Parathyroid adenoma (tissue), 2 donors: ENCODE results near the gene SEPTIN6.
"Not testable (repeated sequence)": the region's sequence is repeated elsewhere in the genome, so short reads cannot be mapped to it uniquely, and the experiment has no call there.

Experiments
- H2AFZ ChIP-seq: fragments of 300-600 bp; sonication (generic); one replicate; pipeline ENCODE4 v1.7.0; 2017; ENCODE audit warnings: antibody characterized with exemption, mild to moderate bottlenecking
- H3K27ac ChIP-seq: fragments of 300-600 bp; sonication (generic); one replicate; pipeline ENCODE4 v1.7.0; 2017
- H3K27me3 ChIP-seq: fragments of 300-600 bp; sonication (generic); one replicate; pipeline ENCODE4 v1.7.0; 2017; ENCODE audit warnings: low read length; ENCODE audit not compliant: control insufficient read depth, insufficient read depth
- H3K36me3 ChIP-seq: fragments of 300-600 bp; sonication (generic); one replicate; pipeline ENCODE4 v1.7.0; 2017; ENCODE audit warnings: low read length; ENCODE audit not compliant: control insufficient read depth, insufficient read depth
- H3K4me1 ChIP-seq: fragments of 300-600 bp; sonication (generic); one replicate; pipeline ENCODE4 v1.7.0; 2017; ENCODE audit warnings: control low read depth
- H3K4me2 ChIP-seq: fragments of 300-600 bp; sonication (generic); one replicate; pipeline ENCODE4 v1.7.0; 2017; ENCODE audit warnings: low read length
- H3K4me3 ChIP-seq: fragments of 300-600 bp; sonication (generic); one replicate; pipeline ENCODE4 v1.7.0; 2017; ENCODE audit warnings: low read depth, low read length
- H3K79me2 ChIP-seq: fragments of 300-600 bp; sonication (generic); one replicate; pipeline ENCODE4 v1.7.0; 2017; ENCODE audit warnings: control low read depth
- H3K9ac ChIP-seq: fragments of 300-600 bp; sonication (generic); one replicate; pipeline ENCODE4 v1.7.0; 2017; ENCODE audit warnings: mild to moderate bottlenecking
- H3K9me3 ChIP-seq: fragments of 300-600 bp; sonication (generic); one replicate; pipeline ENCODE4 v1.7.0; 2017; ENCODE audit warnings: low read length; ENCODE audit not compliant: control insufficient read depth
- CTCF ChIP-seq: fragments of 300-600 bp; sonication (generic); IDR thresholded peaks from one replicate; pipeline ENCODE4 v1.7.0; 2017; ENCODE audit warnings: antibody characterized with exemption, mild to moderate bottlenecking
- donor health status: primary hyperparathyroidism.

SEPTIN6 gene

GRCh38 chrX:119672426-119672825, 20.5 kb downstream of the SEPTIN6 start:
- Histone ChIP-seq H3K27ac (no peak overlapping the region), H3K4me2 (no peak overlapping the region), H3K9ac (no peak overlapping the region), H3K27me3 (no peaks in the 10 kb centered on the region), H3K36me3 (no peaks in the 10 kb centered on the region), H3K9me3 (no peaks in the 10 kb centered on the region), H3K79me2 (no peaks in the 10 kb centered on the region), H3K4me1 (peaks cover 4% of the 10 kb centered on the region), H2AFZ (no peak overlapping the region), H3K4me3 (no peak overlapping the region)
- no peak for TF ChIP-seq CTCF

GRCh38 chrX:119669424-119670037, 23.4 kb downstream of the SEPTIN6 start:
- Histone ChIP-seq H3K79me2 (no peaks in the 10 kb centered on the region), H3K4me2 (no peak overlapping the region), H3K9ac (no peak overlapping the region), H3K9me3 (no peaks in the 10 kb centered on the region), H3K4me1 (peaks cover 4% of the 10 kb centered on the region), H2AFZ (no peak overlapping the region), H3K4me3 (no peak overlapping the region), H3K36me3 (no peaks in the 10 kb centered on the region), H3K27me3 (no peaks in the 10 kb centered on the region), H3K27ac (no peak overlapping the region)
- no peak for TF ChIP-seq CTCF

- Histone ChIP-seq H3K27me3 (no peaks in the 10 kb centered on the region), H3K79me2 (no peaks in the 10 kb centered on the region), H3K36me3 (no peaks in the 10 kb centered on the region), H3K4me1 (peaks cover 3% of the 10 kb centered on the region), H3K4me2 (no peak overlapping the region), H3K4me3 (no peak overlapping the region), H3K9ac (no peak overlapping the region), H3K27ac (no peak overlapping the region), H2AFZ (no peak overlapping the region), H3K9me3 (no peaks in the 10 kb centered on the region)
- TF ChIP-seq CTCF: no peak
Measured at GRCh38 chrX:119667111-119667878, 25.7 kb downstream of the SEPTIN6 start.

GRCh38 chrX:119664877-119665276, 28.1 kb downstream of the SEPTIN6 start:
- not testable (repeated sequence) for H3K9ac ChIP-seq, H3K36me3 ChIP-seq, H3K4me3 ChIP-seq, H3K79me2 ChIP-seq, H3K4me1 ChIP-seq, H3K4me2 ChIP-seq, H3K27me3 ChIP-seq, H3K9me3 ChIP-seq, H3K27ac ChIP-seq, H2AFZ ChIP-seq

- no peaks in the 10 kb centered on the region for H3K27me3 ChIP-seq
- no peak overlapping the region for H3K27ac ChIP-seq
Measured at GRCh38 chrX:119661486-119661885, 31.5 kb downstream of the SEPTIN6 start.

More at GRCh38 chrX:119661486-119661885, 31.5 kb downstream of the SEPTIN6 start:
- H3K36me3 ChIP-seq: no peaks in the 10 kb centered on the region
- no peaks in the 10 kb centered on the region for H3K4me1 ChIP-seq
- no peak overlapping the region for H2AFZ ChIP-seq
- H3K4me3 ChIP-seq: no peak overlapping the region
- no peaks in the 10 kb centered on the region for H3K9me3 ChIP-seq
- H3K4me2 ChIP-seq: no peak overlapping the region
- no peaks in the 10 kb centered on the region for H3K79me2 ChIP-seq
- H3K9ac ChIP-seq: no peak overlapping the region
- no peak for TF ChIP-seq CTCF
